Measurements from ENCODE around the gene FAM120A.

DNA sequence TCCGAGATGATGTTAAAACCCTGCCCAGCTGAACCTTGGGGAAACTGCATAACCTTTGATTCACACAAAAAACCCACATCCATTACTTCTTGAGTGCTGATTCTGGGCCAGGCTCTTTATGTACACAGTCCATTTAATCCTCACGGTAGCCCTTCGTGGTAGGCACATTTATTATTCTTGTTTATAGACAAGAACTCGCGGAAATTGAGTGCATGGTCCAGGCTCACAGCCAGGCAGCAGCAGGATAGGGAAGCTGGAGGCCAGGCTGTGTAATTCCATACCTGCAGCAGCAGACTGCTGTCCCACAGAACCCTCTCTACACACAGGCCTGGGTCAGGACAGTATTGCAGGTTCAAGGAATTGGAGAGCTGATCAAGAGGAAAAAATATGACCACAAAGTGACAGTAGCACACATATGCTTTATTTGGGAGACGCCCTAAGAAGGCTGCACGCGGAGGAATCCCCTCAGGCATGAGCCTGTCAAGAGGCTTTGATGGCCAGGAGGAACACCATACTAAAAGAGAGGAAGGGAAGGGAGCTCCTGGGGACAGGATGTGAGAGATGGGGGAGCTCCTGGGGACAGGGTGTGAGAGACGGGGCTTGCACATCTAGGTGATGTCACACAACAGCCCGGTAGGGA, 28.4 kb upstream of the FAM120A start:
- TF ChIP-seq, protein P1, sequence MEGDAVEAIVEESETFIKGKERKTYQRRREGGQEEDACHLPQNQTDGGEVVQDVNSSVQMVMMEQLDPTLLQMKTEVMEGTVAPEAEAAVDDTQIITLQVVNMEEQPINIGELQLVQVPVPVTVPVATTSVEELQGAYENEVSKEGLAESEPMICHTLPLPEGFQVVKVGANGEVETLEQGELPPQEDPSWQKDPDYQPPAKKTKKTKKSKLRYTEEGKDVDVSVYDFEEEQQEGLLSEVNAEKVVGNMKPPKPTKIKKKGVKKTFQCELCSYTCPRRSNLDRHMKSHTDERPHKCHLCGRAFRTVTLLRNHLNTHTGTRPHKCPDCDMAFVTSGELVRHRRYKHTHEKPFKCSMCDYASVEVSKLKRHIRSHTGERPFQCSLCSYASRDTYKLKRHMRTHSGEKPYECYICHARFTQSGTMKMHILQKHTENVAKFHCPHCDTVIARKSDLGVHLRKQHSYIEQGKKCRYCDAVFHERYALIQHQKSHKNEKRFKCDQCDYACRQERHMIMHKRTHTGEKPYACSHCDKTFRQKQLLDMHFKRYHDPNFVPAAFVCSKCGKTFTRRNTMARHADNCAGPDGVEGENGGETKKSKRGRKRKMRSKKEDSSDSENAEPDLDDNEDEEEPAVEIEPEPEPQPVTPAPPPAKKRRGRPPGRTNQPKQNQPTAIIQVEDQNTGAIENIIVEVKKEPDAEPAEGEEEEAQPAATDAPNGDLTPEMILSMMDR (IDR thresholded peaks at IDR 0.05; ENCODE audit: low read depth, low read length, missing input control) = no peak
- TF ChIP-seq, protein P2, sequence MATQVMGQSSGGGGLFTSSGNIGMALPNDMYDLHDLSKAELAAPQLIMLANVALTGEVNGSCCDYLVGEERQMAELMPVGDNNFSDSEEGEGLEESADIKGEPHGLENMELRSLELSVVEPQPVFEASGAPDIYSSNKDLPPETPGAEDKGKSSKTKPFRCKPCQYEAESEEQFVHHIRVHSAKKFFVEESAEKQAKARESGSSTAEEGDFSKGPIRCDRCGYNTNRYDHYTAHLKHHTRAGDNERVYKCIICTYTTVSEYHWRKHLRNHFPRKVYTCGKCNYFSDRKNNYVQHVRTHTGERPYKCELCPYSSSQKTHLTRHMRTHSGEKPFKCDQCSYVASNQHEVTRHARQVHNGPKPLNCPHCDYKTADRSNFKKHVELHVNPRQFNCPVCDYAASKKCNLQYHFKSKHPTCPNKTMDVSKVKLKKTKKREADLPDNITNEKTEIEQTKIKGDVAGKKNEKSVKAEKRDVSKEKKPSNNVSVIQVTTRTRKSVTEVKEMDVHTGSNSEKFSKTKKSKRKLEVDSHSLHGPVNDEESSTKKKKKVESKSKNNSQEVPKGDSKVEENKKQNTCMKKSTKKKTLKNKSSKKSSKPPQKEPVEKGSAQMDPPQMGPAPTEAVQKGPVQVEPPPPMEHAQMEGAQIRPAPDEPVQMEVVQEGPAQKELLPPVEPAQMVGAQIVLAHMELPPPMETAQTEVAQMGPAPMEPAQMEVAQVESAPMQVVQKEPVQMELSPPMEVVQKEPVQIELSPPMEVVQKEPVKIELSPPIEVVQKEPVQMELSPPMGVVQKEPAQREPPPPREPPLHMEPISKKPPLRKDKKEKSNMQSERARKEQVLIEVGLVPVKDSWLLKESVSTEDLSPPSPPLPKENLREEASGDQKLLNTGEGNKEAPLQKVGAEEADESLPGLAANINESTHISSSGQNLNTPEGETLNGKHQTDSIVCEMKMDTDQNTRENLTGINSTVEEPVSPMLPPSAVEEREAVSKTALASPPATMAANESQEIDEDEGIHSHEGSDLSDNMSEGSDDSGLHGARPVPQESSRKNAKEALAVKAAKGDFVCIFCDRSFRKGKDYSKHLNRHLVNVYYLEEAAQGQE (IDR thresholded peaks at IDR 0.05) = no peak
- TF ChIP-seq, protein P3, sequence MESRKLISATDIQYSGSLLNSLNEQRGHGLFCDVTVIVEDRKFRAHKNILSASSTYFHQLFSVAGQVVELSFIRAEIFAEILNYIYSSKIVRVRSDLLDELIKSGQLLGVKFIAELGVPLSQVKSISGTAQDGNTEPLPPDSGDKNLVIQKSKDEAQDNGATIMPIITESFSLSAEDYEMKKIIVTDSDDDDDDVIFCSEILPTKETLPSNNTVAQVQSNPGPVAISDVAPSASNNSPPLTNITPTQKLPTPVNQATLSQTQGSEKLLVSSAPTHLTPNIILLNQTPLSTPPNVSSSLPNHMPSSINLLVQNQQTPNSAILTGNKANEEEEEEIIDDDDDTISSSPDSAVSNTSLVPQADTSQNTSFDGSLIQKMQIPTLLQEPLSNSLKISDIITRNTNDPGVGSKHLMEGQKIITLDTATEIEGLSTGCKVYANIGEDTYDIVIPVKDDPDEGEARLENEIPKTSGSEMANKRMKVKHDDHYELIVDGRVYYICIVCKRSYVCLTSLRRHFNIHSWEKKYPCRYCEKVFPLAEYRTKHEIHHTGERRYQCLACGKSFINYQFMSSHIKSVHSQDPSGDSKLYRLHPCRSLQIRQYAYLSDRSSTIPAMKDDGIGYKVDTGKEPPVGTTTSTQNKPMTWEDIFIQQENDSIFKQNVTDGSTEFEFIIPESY (IDR thresholded peaks at IDR 0.05) = no peak
- TF ChIP-seq RAD21 (IDR thresholded peaks at IDR 0.05) = no peak
